ENCODE data around the gene TP53BP1. TPM values are rescaled to one million over a fixed set of nuclear protein-coding genes. Genes with fewer than 3 reads are reported as not detected.

Gene TP53BP1
- total and polyA plus RNA-seq, 12 donors, result 11.2 to 35.2 (median 29.0) TPM

DNA sequence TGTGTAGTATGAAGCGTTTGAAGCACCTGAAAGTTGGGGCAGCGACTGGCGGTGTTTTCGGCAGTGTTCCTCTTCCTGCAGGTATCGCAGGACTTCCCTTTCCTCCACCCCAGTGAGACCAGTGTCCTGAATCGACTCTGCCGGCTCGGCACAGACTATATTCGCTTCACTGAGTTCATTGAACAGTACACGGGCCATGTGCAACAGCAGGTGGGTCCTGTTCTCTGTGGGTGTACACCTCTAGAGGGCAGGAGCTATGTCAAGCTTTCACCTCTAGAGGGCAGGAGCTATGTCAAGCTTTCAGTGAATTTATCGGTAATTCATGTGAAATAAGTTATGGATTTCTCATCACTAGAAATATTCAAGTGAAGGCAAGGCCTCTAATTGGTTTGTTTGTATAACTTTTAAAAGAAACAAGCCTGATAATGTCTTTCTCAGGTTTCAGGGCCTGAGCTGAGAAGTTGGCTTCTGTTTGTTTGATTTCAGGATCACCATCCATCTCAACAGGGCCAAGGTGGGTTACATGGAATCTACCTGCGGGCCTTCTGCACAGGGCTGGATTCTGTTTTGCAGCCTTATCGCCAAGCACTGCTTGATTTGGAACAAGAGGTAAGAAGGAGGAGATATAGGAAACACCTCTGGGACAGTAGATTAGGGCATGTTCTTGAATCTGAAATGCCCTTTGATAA, 116.8 kb downstream of the TP53BP1 start:
- Histone ChIP-seq H3K36me3 (peaks cover 0 to 50% (median 8%) of the 10 kb centered on the region in 9 donors), H3K9me3 (no peaks in the 10 kb centered on the region), H3K27me3 (no peaks in the 10 kb centered on the region), H3K4me3 (no peak overlapping the region), H3K27ac (no peak overlapping the region), H3K4me1 (peaks cover 0 to 16% (median 10%) of the 10 kb centered on the region in 9 donors)
- ATAC-seq (peak in 1 of 8 donors; percentile 47), DNase-seq (no peak)
- intact Hi-C loops (cut with DNase I), result loop anchor here in 1 of 10 donors (10.0 kb wide), 1 partner anchor 139 kb away; the partner anchor contains the start of gene MAP1A
- TF ChIP-seq, protein P1, sequence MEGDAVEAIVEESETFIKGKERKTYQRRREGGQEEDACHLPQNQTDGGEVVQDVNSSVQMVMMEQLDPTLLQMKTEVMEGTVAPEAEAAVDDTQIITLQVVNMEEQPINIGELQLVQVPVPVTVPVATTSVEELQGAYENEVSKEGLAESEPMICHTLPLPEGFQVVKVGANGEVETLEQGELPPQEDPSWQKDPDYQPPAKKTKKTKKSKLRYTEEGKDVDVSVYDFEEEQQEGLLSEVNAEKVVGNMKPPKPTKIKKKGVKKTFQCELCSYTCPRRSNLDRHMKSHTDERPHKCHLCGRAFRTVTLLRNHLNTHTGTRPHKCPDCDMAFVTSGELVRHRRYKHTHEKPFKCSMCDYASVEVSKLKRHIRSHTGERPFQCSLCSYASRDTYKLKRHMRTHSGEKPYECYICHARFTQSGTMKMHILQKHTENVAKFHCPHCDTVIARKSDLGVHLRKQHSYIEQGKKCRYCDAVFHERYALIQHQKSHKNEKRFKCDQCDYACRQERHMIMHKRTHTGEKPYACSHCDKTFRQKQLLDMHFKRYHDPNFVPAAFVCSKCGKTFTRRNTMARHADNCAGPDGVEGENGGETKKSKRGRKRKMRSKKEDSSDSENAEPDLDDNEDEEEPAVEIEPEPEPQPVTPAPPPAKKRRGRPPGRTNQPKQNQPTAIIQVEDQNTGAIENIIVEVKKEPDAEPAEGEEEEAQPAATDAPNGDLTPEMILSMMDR (IDR thresholded peaks at IDR 0.05), result peak; percentile 21 to 78 (median 64)
- 78 to 84% methylated on average over 13 of the region's 13 CpGs for WGBS, 2 donors

DNA sequence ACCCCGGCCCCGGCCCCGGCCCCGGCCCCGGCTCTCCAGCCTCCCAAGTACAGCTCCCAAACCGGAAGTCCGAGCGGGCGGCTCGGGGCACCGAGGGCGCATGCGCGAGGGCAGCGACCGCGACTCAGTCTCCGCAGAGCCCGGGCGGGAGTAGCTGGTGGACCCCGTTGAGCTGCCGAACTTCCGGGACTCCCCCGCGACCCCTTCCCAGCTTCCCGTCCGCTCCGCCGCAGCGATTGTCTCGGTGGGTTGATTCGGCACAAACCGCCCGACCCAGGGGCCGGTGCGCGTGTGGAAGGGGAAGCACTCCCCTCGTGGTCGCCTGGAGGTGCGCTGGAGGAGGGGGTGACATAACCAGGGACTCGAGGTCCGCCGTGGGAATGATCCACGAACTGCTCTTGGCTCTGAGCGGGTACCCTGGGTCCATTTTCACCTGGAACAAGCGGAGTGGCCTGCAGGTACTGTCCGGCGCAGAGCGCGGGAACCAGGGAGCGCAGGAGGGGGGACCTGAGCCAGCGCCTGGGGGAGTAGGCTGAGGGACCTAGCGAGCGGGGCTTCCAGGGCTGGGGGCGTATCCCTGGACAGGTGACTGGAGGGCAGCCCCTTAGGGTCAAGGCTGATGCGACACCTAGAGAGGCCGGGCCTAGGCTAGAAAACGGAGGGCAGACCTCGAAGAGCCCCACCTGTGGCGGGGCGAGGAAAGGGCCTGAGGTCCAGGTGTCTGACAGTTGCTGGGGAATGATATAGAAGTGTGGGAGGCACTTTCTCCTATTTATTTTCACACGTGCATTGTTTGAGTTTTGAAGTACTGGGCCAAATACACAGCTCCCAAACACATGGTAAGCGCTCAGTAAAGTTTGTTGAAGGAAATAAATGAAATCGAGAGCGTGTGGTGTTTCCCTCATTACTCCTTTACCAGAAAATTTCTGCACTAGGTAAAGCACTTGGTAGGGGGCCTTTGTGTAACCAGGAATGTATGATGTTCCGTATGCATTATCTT, 121.7 kb downstream of the TP53BP1 start, which contains the start of the genes TUBGCP4 and ZSCAN29:
TSS of gene TUBGCP4 (plus strand) at position 127 of the 1,000 bp plus-strand sequence. CDS start at position 381, 254 bp downstream.
TSS of gene ZSCAN29 (minus strand) at position 69 of the 1,000 bp plus-strand sequence. CDS start 1,130 bp downstream, outside the sequence.
- H3K27ac ChIP-seq, result peak within 1 kb of the TSS; percentile 9 to 92 (median 79)
- no peaks in the 10 kb centered on the region for H3K27me3 ChIP-seq
- ATAC-seq (peak; percentile 95 to 98 (median 96)), DNase-seq (peak; percentile 75 to 87)
- H3K4me3 ChIP-seq, result peak within 1 kb of the TSS; percentile 59 to 100 (median 94)
- 3% methylated on average over 66 of the region's 66 CpGs for WGBS, 2 donors
- intact Hi-C loops (cut with DNase I), result loop anchor here in 1 of 10 donors (5.0 to 10.0 kb wide), 2 partner anchors 39 to 144 kb away; partner anchors contain the start of genes LCMT2 and MAP1A
- H3K36me3 ChIP-seq, result peaks cover 0 to 24% (median 12%) of the 10 kb centered on the region in 9 donors
- H3K9me3 ChIP-seq, result peaks cover 0 to under 1% (median 0%) of the 10 kb centered on the region in 11 donors
- TF ChIP-seq, protein P1 (IDR thresholded peaks at IDR 0.05), result peak in 5 of 9 donors; percentile 18 to 42 (median 33)
- peaks cover 10 to 44% (median 27%) of the 10 kb centered on the region in 9 donors for H3K4me1 ChIP-seq

DNA sequence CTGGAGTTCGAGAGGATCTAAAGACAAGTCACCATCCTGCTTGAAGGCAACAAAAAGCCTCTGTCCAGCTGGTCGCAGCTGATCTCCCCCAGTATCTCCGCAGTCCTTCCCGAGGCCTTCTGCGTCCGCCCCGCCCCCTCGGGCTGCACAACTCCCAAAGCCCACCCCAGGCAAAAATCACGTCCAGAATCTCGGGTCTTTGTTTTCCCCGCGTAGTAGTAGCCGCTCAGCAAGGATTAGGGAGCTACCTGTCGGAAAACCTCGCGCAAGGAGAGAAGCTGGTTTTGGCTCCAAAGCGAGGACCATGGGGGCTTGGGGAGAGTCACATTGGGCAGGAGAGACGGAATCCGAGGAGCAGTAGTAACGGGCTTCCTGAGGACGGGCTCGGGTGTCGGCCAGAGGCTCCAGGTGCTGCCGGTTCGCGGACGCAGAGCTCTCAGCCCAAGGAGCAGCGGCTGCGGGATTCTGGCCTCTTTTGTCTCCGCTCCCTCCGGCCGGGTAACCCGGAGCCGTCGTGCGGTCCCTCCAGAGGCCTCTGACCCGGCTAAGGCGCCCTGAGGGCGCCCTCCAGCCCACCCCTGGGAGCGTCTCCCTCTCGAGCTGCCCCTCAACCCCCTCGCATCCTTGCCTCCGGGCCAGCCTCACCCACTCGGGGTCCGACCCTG, 122.5 kb downstream of the TP53BP1 start:
- Histone ChIP-seq H3K36me3 (peaks cover 0 to 33% (median 14%) of the 10 kb centered on the region in 9 donors), H3K27ac (peak overlapping the region; percentile 9 to 92 (median 79)), H3K4me1 (peaks cover 10 to 44% (median 27%) of the 10 kb centered on the region in 9 donors), H3K9me3 (peaks cover 0 to 8% (median 0%) of the 10 kb centered on the region in 11 donors), H3K27me3 (no peaks in the 10 kb centered on the region), H3K4me3 (peak overlapping the region; percentile 59 to 100 (median 94))
- TF ChIP-seq, protein P1 (IDR thresholded peaks at IDR 0.05), result no peak
- WGBS, 2 donors, result 1% methylated on average over 45 of the region's 45 CpGs
- ATAC-seq, result peak; percentile 21 to 73 (median 62)
- DNase-seq, result peak in 1 of 2 donors; percentile 20
- intact Hi-C loops (cut with DNase I), result loop anchor here in 1 of 10 donors (5.0 to 10.0 kb wide), 2 partner anchors 38 to 144 kb away; partner anchors contain the start of genes LCMT2 and MAP1A

Measured in heart right ventricle (tissue), 16 donors.